ENCODE results near the gene SCIMP. TPM values are rescaled to one million over a fixed set of nuclear protein-coding genes. Genes with fewer than 3 reads are reported as not detected.

SCIMP gene
- total and polyA plus RNA-seq, 2 of the 13 experiments (the other 11 are each of a cell fraction or from before 2014, with no cell fraction given), result not detected

GRCh38 chr17:5248821-5249479, 14.3 kb upstream of the SCIMP start (continued):
- TF ChIP-seq NFE2 (CRISPR knock-in tag; IDR thresholded peaks at IDR 0.05) (no peak), E2F1 (CRISPR knock-in tag; IDR thresholded peaks at IDR 0.05) (no peak)

GRCh38 chr17:5247621-5248020, 13.0 kb upstream of the SCIMP start:
- H3K79me2 ChIP-seq (ENCODE audit: insufficient read depth, low read length), result no peaks in the 10 kb centered on the region
- TF ChIP-seq ZNF678 (CRISPR knock-in tag; IDR thresholded peaks at IDR 0.05), result no peak
- TF ChIP-seq TIGD3 (CRISPR knock-in tag; IDR thresholded peaks at IDR 0.05; ENCODE audit: borderline replicate concordance), result no peak
- no peak for TF ChIP-seq HOXD1 (CRISPR knock-in tag; IDR thresholded peaks at IDR 0.05)
- no peak for TF ChIP-seq IKZF4 (CRISPR knock-in tag; IDR thresholded peaks at IDR 0.05; ENCODE audit: borderline replicate concordance, low read depth, not compliant biosample characterization)
- no peak for TF ChIP-seq ARID2 (CRISPR knock-in tag; IDR thresholded peaks at IDR 0.05; ENCODE audit: borderline replicate concordance)
- no peak for TF ChIP-seq ZNF550 (CRISPR knock-in tag; IDR thresholded peaks at IDR 0.05; ENCODE audit: borderline replicate concordance)
- TF ChIP-seq ZNF713 (CRISPR knock-in tag; IDR thresholded peaks at IDR 0.05), result no peak
- TF ChIP-seq ZNF264 (CRISPR knock-in tag; IDR thresholded peaks at IDR 0.05), result no peak
- no peak for TF ChIP-seq PAF1 (CRISPR knock-in tag; IDR thresholded peaks at IDR 0.05)
- TF ChIP-seq ZNF383 (CRISPR knock-in tag; IDR thresholded peaks at IDR 0.05; ENCODE audit: borderline replicate concordance), result no peak
- no peak for TF ChIP-seq ZNF746 (CRISPR knock-in tag; IDR thresholded peaks at IDR 0.05)
- TF ChIP-seq ZNF281 (CRISPR knock-in tag; IDR thresholded peaks at IDR 0.05; ENCODE audit: borderline replicate concordance), result no peak
- TF ChIP-seq SMAD9 (CRISPR knock-in tag; IDR thresholded peaks at IDR 0.05), result no peak
- no peak for TF ChIP-seq NFE2L2 (IDR thresholded peaks at IDR 0.05; ENCODE audit: low read length)
- no peak for TF ChIP-seq SRSF1 (optimal IDR thresholded peaks at IDR 0.05; ENCODE audit: low read depth, low read length)
- no peak for TF ChIP-seq DMAP1 (CRISPR knock-in tag; IDR thresholded peaks at IDR 0.05)
- TF ChIP-seq FOXC1 (CRISPR knock-in tag; IDR thresholded peaks at IDR 0.05; ENCODE audit: borderline replicate concordance), result no peak
- TF ChIP-seq RNF2 (conservative IDR thresholded peaks at IDR 0.05; ENCODE audit: low read depth), result no peak
- FAIRE-seq (no peak), DNase-seq (ENCODE audit: low spot score) (no peak), ATAC-seq (no peak)
- in situ Hi-C loops (cut with HindIII; ENCODE audit: extremely low pct_ligation_motif_present, low pct_unique_long_range_greater_than_20kb), result no loop called here
- peaks cover 20% of the 10 kb centered on the region for H3K4me1 ChIP-seq (ENCODE audit: insufficient read depth, low read length)
- no peak overlapping the region for H3K4me3 ChIP-seq (replicated peaks in 1 of 3; ENCODE audit: insufficient read depth in 1 of 3, low read depth in 2 of 3, low read length in 3 of 3)
- no TSS peak for BruUV-seq (replicated peaks)
- H3K4me2 ChIP-seq (ENCODE audit: low read depth, low read length), result no peak overlapping the region
- H4K20me1 ChIP-seq (ENCODE audit: insufficient read depth, low read length), result no peaks in the 10 kb centered on the region
- intact Hi-C loops (cut with micrococcal nuclease; ENCODE audit: unreplicated experiment), result no loop called here
- 80% methylated on average over 8 of the region's 8 CpGs for WGBS (ENCODE audit: low lambda C conversion rate)
- no peak overlapping the region for H3K9ac ChIP-seq (ENCODE audit: insufficient read depth, low read depth, low read length)
- H3K36me3 ChIP-seq (replicated peaks in 1 of 2; ENCODE audit: control insufficient read depth in 1 of 2, insufficient read depth in 2 of 2, low read length in 2 of 2), result no peaks in the 10 kb centered on the region
- H3K27ac ChIP-seq (ENCODE audit: extremely low read length, insufficient read depth, low read length), result no peak overlapping the region
- no peaks in the 10 kb centered on the region for H3K27me3 ChIP-seq (ENCODE audit: control insufficient read depth in 1 of 2, insufficient read depth in 2 of 2, low read length in 2 of 2)
- POLR2A ChIA-PET, result no interaction called here
- H3K9me3 ChIP-seq (ENCODE audit: low read length), result no peaks in the 10 kb centered on the region
- CTCF ChIA-PET (ENCODE audit: low intra/inter-chr PET ratio, low total read pairs), result no interaction called here
- H2AFZ ChIP-seq (ENCODE audit: low read length), result no peak overlapping the region
